DMS53 treated with DMSO at 0.1 percent for 48 hours (cell line): ENCODE measurements around the gene UMPS.

Source experiments
- DNase-seq: peaks from one replicate; lab custom pipeline; 2025; ENCODE audit not compliant: unreplicated experiment; lab: John Stamatoyannopoulos, UW

Gene UMPS

GRCh38 chr3:124763206-124763605 lies 33.0 kb downstream of the UMPS start:
- no peak for DNase-seq

DNA sequence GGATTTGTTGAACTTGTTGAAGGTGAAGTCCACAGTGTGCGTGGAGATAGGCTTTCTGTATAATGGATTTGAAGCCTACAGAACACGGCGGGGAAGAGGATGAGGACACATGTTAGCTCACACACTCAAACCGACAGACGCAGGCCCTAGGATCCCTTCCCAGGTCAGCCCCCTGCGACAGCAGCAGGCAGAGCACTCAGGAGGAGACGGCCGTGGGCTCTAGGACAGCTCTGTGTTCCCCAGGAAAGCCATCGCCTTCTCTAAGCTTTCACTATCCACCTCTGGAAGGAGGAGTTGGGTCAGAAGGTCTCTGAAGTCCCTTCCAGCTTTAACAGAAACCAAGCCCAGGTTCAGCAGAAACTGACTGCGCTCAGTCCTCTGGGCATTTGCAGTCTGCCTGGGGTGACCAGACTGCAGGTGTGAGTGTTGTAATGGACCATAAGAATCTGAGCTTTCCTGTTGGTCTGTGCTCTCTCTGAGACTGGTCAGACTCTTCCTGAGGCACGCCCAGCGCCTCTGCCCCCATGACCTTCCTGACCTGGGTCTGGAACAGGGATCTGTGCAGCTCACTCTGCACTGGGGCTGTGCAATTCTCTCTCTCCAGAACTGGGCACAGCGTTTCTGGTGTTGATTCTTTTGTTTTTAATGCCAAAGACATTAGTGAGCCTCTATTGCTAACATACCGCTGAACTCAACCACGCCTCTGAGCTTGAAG lies 33.5 kb downstream of the UMPS start:
- DNase-seq, result no peak

DNA sequence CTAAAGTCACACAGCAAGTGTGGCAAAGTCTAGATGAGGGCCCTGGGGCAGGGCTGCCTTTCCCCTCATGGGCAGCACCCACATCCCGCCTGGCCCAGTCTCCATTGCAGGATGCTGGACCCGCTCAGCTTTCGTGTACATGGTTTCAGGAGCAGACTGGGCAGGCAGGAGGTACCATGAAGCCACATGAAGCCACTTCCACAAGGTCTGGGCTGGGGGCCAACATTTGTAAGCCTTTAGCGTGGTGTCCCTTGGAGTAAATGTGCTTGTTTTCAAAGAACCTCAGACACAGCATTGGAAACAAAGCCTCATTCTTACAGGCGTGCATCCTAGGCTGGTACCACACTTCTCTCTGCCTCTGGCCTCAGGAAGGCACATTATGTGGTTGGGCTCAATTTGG lies 34.5 kb downstream of the UMPS start:
- DNase-seq, result no peak

DNA sequence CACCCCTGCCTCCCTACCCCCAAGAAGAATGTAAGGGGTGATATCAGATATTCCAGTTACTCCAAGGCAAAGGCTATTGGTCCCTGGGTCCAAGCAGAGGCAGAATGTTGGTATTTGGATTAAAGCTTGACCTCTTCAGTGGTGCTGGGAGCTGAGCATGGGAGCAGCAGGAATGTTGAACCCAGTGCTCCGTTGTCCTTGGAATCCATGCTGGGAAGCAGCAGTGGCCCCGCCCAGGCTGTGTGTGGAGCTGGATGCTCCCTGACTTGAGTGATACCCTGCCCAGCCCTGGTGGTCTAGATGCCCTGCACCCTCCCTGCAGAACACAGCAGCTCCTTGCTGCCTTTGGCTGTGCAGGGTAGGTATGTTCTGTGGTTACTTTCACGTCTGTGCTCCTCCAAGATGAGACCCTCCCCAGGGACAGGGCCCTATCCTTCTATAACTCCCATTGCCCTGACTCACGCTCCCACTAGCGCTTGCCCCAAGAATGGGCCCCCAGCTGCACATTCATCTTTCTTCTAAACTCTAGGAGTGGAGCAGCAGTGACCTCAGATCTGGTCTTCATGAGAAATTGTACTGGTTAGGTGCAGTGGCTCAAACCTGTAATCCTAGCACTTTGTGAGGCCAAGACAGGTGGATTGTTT lies 35.1 kb downstream of the UMPS start:
- DNase-seq, result no peak

DNA sequence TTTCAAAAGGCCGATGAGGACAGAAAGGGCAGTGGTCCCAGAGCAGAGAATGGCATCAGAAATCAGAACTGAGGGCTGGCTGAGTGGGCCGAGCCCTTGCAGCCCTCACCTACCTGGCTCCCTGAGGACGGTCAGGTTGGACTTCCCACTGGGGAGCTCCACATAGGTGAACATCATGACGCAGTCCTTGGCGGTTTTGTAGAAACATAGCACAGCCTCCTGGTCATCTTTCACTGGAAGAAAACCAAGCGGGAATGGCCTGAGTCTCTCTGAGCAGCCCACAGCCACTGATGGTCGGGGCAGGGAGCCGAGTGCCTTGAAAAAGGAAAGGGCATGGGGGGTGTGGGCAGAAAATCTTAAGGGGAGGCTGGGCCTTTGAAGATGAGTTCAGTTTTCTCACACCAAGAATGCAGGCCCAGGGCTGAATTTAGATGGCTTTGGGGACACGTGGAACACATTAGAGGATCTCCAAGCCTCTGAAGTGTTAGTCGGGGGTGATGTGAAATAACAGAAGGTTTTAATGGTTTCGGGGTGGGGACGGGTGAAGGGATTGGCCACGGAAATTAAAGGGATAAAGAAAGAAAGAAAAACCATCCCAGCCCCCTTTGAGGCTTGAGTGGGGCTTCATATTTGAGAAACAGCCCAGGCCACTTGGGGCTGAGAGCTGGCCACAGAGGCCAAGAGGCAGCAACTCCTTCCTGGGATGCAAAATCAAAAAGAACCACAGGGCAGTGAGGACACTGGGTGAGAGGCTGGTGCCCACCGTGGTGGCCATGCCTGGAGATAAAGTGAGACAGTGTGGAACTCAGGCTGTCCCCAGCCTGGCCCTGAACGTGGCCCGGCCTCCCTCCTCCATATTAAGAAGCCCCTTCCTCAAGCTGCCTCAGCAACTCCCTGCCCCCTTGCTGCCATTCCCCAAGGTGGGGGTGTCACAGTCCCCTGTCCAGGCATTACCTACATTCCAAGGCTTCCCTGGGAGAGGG lies 36.2 kb downstream of the UMPS start:
- no peak for DNase-seq

GRCh38 chr3:124767264-124767663 lies 37.0 kb downstream of the UMPS start:
- DNase-seq, result no peak

GRCh38 chr3:124767691-124768090 lies 37.4 kb downstream of the UMPS start:
- DNase-seq, result no peak

DNA sequence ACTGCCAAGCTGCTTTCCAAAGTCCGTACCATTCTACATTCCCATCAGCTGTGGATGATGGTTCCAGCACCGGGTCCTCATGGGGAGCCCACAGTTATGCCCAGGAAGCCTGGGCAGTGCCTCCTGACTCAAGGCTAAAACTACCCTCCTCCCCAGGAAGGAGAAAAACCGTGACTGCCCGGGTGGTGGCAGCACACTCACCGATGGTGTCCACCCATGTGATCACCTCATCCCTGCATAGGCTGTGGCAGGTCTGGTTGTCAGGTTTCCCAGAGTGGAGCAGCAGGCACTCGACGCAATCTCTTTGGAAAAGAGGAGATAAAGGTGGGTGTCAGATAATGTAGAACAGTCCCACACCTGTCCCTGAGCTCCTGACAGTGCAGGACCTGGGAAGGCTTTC lies 38.6 kb downstream of the UMPS start:
- peak; percentile 6 for DNase-seq

DNA sequence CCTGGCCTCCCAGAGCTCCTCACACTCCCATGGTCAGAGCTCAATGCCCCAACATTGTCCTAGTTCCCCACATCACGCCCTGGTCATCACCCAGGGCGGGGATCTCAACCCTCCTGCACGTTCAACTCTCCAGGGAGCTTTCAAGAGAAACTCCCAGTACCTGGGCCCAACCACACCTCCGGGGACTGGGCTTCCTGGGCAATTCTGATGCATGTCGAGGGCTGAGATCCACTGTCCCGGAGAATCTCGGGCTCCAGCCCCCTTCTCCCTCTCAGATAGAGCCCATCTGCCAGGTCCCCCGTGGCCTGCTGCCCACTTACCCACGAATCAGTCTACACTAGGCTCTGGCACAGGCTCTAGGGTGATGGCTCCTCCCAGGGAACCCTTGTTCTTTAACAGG lies 39.2 kb downstream of the UMPS start:
- DNase-seq, result no peak

- no peak for DNase-seq
These were observed 40.3 kb downstream of the UMPS start for GRCh38 chr3:124770336-124771082.

GRCh38 chr3:124771083-124771445 lies 40.8 kb downstream of the UMPS start:
- no peak for DNase-seq

DNA sequence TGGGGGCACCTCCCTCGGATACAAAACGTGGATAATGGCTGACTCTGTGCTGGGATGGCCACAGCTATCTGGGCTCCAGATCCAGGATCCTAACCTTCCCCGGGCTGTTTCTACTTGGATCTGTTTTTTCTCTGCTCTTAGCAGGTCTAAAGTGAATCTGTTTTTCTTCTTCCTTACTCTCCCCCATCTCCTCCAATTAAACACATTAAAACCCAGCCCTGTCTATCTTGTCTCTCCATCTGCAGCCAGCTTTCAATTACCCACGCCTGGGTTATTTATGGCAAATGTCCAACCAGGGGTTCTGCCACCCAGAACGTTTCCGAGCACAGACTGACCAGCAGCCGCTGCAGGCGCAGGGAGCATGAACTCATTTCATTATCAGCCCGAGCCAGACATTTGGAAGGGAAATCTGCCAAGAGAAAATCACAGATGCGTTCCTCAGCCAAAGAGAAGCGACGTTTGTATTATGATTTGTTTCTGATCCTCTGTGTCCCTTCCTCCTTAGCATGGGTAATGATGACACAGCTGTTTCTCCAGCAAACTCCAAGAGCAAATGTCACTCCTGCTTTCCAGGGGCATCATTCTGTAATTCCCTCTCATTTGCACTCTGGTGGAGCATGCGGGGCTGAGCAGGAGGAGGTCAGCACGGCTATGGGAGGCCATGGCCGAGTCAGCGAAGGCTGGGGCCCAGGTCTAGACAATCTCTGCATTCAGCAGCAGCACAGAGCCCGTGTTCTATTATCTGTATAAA lies 42.0 kb downstream of the UMPS start:
- DNase-seq, result no peak

- DNase-seq, result no peak
These were observed 43.4 kb downstream of the UMPS start for GRCh38 chr3:124773351-124774326.

DNA sequence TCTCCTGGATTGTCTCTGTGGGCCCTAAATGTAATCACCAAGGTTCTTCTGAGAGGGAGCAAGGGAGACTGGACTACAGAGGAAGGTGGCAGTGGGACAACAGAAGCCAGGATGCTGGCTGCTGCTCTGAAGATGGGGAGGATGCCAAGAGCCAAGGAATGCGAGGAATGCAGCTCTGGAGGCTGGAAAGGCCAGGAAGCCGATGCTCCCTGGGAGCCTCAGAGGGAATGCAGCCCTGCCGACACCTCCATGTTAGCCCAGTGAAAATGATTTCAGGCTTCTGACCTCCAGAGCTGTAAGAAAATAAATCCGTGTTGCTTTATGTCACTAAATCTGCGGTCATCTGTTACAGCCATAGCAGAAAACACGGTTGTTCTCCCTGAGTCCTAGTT lies 44.1 kb downstream of the UMPS start:
- no peak for DNase-seq

- no peak for DNase-seq
These were observed 44.7 kb downstream of the UMPS start for GRCh38 chr3:124774841-124775402.

DNA sequence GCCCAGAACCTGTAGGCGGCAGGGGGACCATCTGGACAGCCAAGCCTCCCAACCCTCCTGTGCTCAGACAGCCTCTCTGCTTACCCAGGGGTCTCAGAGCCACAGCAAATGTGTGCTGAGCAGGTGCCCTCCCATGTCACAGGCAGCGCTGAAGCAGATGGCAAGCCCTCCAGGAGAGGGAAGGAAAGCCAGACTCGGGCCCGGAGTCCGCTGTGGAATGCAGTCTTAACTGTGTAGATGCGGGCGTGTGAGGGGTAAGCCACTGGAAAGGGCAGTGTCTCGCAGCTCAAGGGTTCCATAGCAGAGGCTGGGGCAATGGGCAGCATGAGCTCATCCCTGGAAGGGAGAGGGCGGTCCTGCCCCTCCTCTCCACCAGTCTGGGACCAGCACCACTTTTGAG lies 45.6 kb downstream of the UMPS start:
- no peak for DNase-seq

DNA sequence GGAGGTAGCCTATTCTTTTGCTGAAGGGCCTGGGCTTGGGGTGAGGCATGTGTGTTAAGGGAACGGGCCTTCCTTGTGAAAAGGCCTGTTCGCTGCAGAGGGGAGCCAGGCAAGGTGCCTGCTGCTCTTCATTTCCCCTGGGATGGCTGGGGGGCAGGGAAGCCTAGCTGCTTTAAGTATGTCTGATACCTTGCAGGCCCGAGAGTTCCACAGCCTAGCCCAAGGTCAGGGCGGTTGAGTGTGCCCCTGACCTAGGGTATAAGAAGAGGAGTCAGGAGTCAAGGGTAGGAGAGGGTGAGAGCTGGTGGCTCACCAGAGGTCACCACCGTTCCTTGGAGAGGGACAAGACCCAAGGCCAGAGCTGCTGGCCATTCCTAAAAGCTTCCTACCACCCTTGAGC lies 46.6 kb downstream of the UMPS start:
- DNase-seq, result no peak

DNA sequence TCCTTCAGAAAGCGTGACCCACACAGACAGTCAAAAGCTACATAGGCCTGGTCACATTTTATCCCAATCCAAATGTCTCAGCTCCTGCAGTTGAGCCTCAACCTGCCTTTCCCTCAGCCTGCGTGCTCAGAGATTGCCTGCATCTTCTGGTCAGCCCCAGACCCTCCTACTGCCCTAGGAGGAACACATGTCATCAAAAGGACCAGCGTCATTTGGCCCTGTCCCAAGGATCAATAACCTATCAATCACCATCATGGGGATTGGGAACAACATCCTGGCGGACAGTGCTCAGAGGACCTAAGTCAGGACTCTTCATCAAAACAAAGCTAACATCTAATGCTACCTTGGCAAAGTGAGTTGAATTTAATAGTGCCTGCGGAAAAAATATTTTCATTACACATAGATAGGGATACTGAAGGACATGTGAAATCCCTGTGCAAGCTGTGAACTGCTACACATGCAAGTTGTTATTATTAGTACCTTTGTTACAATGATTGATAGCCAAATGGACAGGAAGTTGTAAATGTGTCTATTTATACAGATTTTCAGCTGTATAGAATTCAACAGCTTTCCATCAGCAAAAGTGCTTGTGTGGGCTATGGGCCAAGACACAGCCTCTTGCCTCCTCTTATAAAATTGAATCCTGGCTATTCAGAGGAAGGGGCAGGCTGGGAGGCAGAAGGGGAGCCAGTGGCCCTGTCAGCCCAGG lies 47.7 kb downstream of the UMPS start:
- DNase-seq, result no peak
